ENCODE data around the gene NPW.

Gene NPW

GRCh38 chr16:2007081-2007836 lies 12.3 kb upstream of the NPW start:
- no peak for TF ChIP-seq NFIC (IDR thresholded peaks at IDR 0.05)
- TF ChIP-seq CREB1 (IDR thresholded peaks at IDR 0.05; ENCODE audit: low read depth): no peak
- no peak for TF ChIP-seq TAF1 (IDR thresholded peaks at IDR 0.05; ENCODE audit: low read depth)
- no peak for TF ChIP-seq MAX (IDR thresholded peaks at IDR 0.05)
- TF ChIP-seq TEAD4 (IDR thresholded peaks at IDR 0.05): no peak

- TF ChIP-seq CEBPB (IDR thresholded peaks at IDR 0.05) (no peak), YY1 (IDR thresholded peaks at IDR 0.05; ENCODE audit: low read depth) (no peak)
Observed at GRCh38 chr16:2008009-2008526, 11.5 kb upstream of the NPW start.

GRCh38 chr16:2008631-2009163 lies 10.9 kb upstream of the NPW start:
- TF ChIP-seq RAD21 (IDR thresholded peaks at IDR 0.05; ENCODE audit: low read depth) (no peak), TAF1 (IDR thresholded peaks at IDR 0.05; ENCODE audit: low read depth) (no peak), TEAD4 (IDR thresholded peaks at IDR 0.05) (no peak), FOXM1 (IDR thresholded peaks at IDR 0.05; ENCODE audit: borderline replicate concordance, low read depth) (no peak), TCF12 (IDR thresholded peaks at IDR 0.05; ENCODE audit: low read depth) (no peak), MAX (IDR thresholded peaks at IDR 0.05) (peak; percentile 67)
- TF ChIP-seq, protein P1, sequence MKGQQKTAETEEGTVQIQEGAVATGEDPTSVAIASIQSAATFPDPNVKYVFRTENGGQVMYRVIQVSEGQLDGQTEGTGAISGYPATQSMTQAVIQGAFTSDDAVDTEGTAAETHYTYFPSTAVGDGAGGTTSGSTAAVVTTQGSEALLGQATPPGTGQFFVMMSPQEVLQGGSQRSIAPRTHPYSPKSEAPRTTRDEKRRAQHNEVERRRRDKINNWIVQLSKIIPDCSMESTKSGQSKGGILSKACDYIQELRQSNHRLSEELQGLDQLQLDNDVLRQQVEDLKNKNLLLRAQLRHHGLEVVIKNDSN (IDR thresholded peaks at IDR 0.05): no peak

- TF ChIP-seq, protein P1 (IDR thresholded peaks at IDR 0.05): no peak
- no peak for TF ChIP-seq NFIC (IDR thresholded peaks at IDR 0.05)
- TF ChIP-seq EP300 (IDR thresholded peaks at IDR 0.05; ENCODE audit: borderline replicate concordance): no peak
- no peak for TF ChIP-seq TEAD4 (IDR thresholded peaks at IDR 0.05)
- no peak for TF ChIP-seq ZBTB7A (IDR thresholded peaks at IDR 0.05; ENCODE audit: low read depth)
- no peak for TF ChIP-seq CREB1 (IDR thresholded peaks at IDR 0.05; ENCODE audit: low read depth)
- no peak for TF ChIP-seq FOXM1 (IDR thresholded peaks at IDR 0.05; ENCODE audit: borderline replicate concordance, low read depth)
- no peak for TF ChIP-seq MAX (IDR thresholded peaks at IDR 0.05)
- no peak for TF ChIP-seq RAD21 (IDR thresholded peaks at IDR 0.05; ENCODE audit: low read depth)
- TF ChIP-seq REST (IDR thresholded peaks at IDR 0.05; ENCODE audit: low read depth): no peak
- no peak for TF ChIP-seq EGR1 (IDR thresholded peaks at IDR 0.05)
- TF ChIP-seq YY1 (IDR thresholded peaks at IDR 0.05; ENCODE audit: low read depth): no peak
- TF ChIP-seq TAF1 (IDR thresholded peaks at IDR 0.05; ENCODE audit: low read depth): no peak
- TF ChIP-seq CEBPB (IDR thresholded peaks at IDR 0.05): no peak
- no peak for TF ChIP-seq TCF12 (IDR thresholded peaks at IDR 0.05; ENCODE audit: low read depth)
Observed at GRCh38 chr16:2009164-2009711, 10.3 kb upstream of the NPW start.

GRCh38 chr16:2009791-2010510 lies 9.6 kb upstream of the NPW start, which contains the start of gene ZNF598:
TSS of gene ZNF598 (minus strand) at chr16:2009821.
- peak; percentile 65; the same call in 1 of the 2 replicates for TF ChIP-seq CREB1 (IDR thresholded peaks at IDR 0.05; ENCODE audit: low read depth)
- TF ChIP-seq RAD21 (IDR thresholded peaks at IDR 0.05; ENCODE audit: low read depth): no peak
- TF ChIP-seq TAF1 (IDR thresholded peaks at IDR 0.05; ENCODE audit: low read depth): peak; percentile 71
- peak; percentile 91 for TF ChIP-seq MAX (IDR thresholded peaks at IDR 0.05)
- TF ChIP-seq, protein P1 (IDR thresholded peaks at IDR 0.05): peak; percentile 67
- peak; percentile 43; the same call in 1 of the 2 replicates for TF ChIP-seq TCF12 (IDR thresholded peaks at IDR 0.05; ENCODE audit: low read depth)
- no peak for TF ChIP-seq REST (IDR thresholded peaks at IDR 0.05; ENCODE audit: low read depth)
- no peak for TF ChIP-seq EP300 (IDR thresholded peaks at IDR 0.05; ENCODE audit: borderline replicate concordance)
- TF ChIP-seq EGR1 (IDR thresholded peaks at IDR 0.05): no peak
- TF ChIP-seq FOXM1 (IDR thresholded peaks at IDR 0.05; ENCODE audit: borderline replicate concordance, low read depth): no peak
